Fibroblast of skin of left quadriceps (primary cell): ENCODE data around the gene HJURP.

Experiments
- DNase-seq, 2 experiments: peaks; one replicate each; pipeline ENCODE4 v3.0.0-alpha.2; 2013; ENCODE audit warnings: low read depth in 2 of 2

Gene HJURP

GRCh38 chr2:233814056-233814835 is 40.1 kb downstream of the HJURP start:
- DNase-seq = no peak

- DNase-seq = no peak
These were observed 40.9 kb downstream of the HJURP start for GRCh38 chr2:233813236-233814055.

GRCh38 chr2:233811732-233812131 is 42.6 kb downstream of the HJURP start:
- no peak for DNase-seq

GRCh38 chr2:233811087-233811486 is 43.2 kb downstream of the HJURP start:
- no peak for DNase-seq

- no peak for DNase-seq
These were observed 44.0 kb downstream of the HJURP start for GRCh38 chr2:233810385-233810784.

GRCh38 chr2:233807966-233808935 is 46.1 kb downstream of the HJURP start:
- DNase-seq = no peak

GRCh38 chr2:233807215-233807865 is 47.0 kb downstream of the HJURP start:
- no peak for DNase-seq

- no peak for DNase-seq
These were observed 50.3 kb downstream of the HJURP start for GRCh38 chr2:233803994-233804393.

- DNase-seq = no peak
These were observed 50.9 kb downstream of the HJURP start for GRCh38 chr2:233803292-233803911.

GRCh38 chr2:233802132-233802815 is 52.1 kb downstream of the HJURP start:
- DNase-seq = no peak

- no peak for DNase-seq
These were observed 52.8 kb downstream of the HJURP start for GRCh38 chr2:233801357-233802131.

- DNase-seq = no peak
These were observed 54.1 kb downstream of the HJURP start for GRCh38 chr2:233800208-233800607.

GRCh38 chr2:233799716-233800115 is 54.6 kb downstream of the HJURP start:
- DNase-seq = no peak

- DNase-seq = no peak
These were observed 55.2 kb downstream of the HJURP start for GRCh38 chr2:233799087-233799665.

- no peak for DNase-seq
These were observed 55.8 kb downstream of the HJURP start for GRCh38 chr2:233798335-233799086.

- no peak for DNase-seq
These were observed 58.1 kb downstream of the HJURP start for GRCh38 chr2:233796254-233796653.

- DNase-seq = no peak
These were observed 58.6 kb downstream of the HJURP start for GRCh38 chr2:233795735-233796171.

- DNase-seq = no peak
These were observed 60.1 kb downstream of the HJURP start for GRCh38 chr2:233794128-233794658.
